ENCODE results near the gene MSANTD3. TPM values are rescaled to one million over a fixed set of nuclear protein-coding genes. Genes with fewer than 3 reads are reported as not detected.

Gene MSANTD3
- total and polyA plus RNA-seq, 2 of the 4 experiments (the other 2 are of a cell fraction): 45.5 to 55.9 TPM

DNA sequence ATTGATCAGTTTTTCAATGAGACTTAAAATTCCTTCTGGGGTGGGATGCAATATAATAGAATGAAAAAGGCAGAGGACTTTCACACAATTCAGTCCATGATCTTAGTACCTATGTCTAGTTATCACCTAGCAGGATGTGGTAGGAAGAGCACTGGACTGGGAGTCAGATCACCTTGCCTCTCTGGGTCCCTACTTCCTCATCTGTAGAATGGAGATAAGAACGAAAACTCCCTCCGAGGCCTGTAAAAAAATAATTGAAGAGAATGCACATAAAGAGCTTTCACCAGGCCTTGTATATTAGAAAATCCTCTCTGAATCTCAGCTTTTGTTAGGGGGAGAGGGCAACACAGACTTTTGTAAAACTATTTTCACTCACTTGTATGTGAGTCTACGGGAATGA, 45.3 kb downstream of the MSANTD3 start:
- H2AFZ ChIP-seq (replicated peaks; ENCODE audit: low read length, poor library complexity): no peak overlapping the region
- POLR2A ChIA-PET (ENCODE audit: unreplicated experiment): no interaction called here

More for the DNA sequence above, 45.3 kb downstream of the MSANTD3 start:
- H2BK5ac ChIP-seq (ENCODE audit: low read depth, low read length, poor library complexity, severe bottlenecking): no peak overlapping the region
- H2BK15ac ChIP-seq (ENCODE audit: low read depth, low read length): no peak overlapping the region
- H4K8ac ChIP-seq (ENCODE audit: low read depth in 2 of 2, low read length in 2 of 2): no peak overlapping the region
- H3K27ac ChIP-seq (ENCODE audit: insufficient read depth, low read length): no peak overlapping the region
- H3K4me3 ChIP-seq (ENCODE audit: insufficient read depth, low read depth, low read length): no peak overlapping the region
- no peak for ATAC-seq (ENCODE audit: low read depth)
- no TSS peak for BruUV-seq (replicated peaks)
- no peak for DNase-seq
- H2BK120ac ChIP-seq (ENCODE audit: low read depth, low read length): no peak overlapping the region
- H4K91ac ChIP-seq (ENCODE audit: insufficient read depth, low read depth, low read length): no peak overlapping the region
- no peaks in the 10 kb centered on the region for H3K9me3 ChIP-seq (ENCODE audit: control insufficient read depth, insufficient read depth, low read length)
- in situ Hi-C loops (cut with MboI; ENCODE audit: low sequenced_read_pairs) (no loop called here), intact Hi-C loops (cut with micrococcal nuclease) (loop anchor here (2.0 kb wide), 1 partner anchor 123 kb away; no protein-coding TSS in a partner anchor), dilution Hi-C loops (cut with HindIII; ENCODE audit: low sequenced_read_pairs, unreplicated experiment) (no loop called here)
- H4K5ac ChIP-seq (ENCODE audit: low read depth, low read length): no peak overlapping the region
- H3K23ac ChIP-seq (ENCODE audit: low read depth, low read length): no peak overlapping the region
- no peak overlapping the region for H3K18ac ChIP-seq (ENCODE audit: low read depth, low read length)
- H3K36me3 ChIP-seq (ENCODE audit: control insufficient read depth, insufficient read depth, low read length): no peaks in the 10 kb centered on the region
- H4K20me1 ChIP-seq (ENCODE audit: insufficient read depth, low read length): peaks cover 3% of the 10 kb centered on the region; the same call in 1 of the 2 replicates
- H2AK5ac ChIP-seq (ENCODE audit: low read depth, low read length): no peak overlapping the region
- H3K4ac ChIP-seq (ENCODE audit: low read depth, low read length): no peak overlapping the region
- TF ChIP-seq, protein P1, sequence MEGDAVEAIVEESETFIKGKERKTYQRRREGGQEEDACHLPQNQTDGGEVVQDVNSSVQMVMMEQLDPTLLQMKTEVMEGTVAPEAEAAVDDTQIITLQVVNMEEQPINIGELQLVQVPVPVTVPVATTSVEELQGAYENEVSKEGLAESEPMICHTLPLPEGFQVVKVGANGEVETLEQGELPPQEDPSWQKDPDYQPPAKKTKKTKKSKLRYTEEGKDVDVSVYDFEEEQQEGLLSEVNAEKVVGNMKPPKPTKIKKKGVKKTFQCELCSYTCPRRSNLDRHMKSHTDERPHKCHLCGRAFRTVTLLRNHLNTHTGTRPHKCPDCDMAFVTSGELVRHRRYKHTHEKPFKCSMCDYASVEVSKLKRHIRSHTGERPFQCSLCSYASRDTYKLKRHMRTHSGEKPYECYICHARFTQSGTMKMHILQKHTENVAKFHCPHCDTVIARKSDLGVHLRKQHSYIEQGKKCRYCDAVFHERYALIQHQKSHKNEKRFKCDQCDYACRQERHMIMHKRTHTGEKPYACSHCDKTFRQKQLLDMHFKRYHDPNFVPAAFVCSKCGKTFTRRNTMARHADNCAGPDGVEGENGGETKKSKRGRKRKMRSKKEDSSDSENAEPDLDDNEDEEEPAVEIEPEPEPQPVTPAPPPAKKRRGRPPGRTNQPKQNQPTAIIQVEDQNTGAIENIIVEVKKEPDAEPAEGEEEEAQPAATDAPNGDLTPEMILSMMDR (conservative IDR thresholded peaks at IDR 0.05; ENCODE audit: low read depth, low read length): no peak
- TF ChIP-seq BHLHE40 (IDR thresholded peaks at IDR 0.05; ENCODE audit: low read depth, low read length): no peak
- TF ChIP-seq RFX5 (IDR thresholded peaks at IDR 0.05; ENCODE audit: low read depth, low read length): no peak
- TF ChIP-seq MAZ (IDR thresholded peaks at IDR 0.05; ENCODE audit: borderline replicate concordance, low read depth, low read length): no peak
- TF ChIP-seq NFE2L2 (IDR thresholded peaks at IDR 0.05; ENCODE audit: low read depth, low read length): no peak
- TF ChIP-seq, protein P2, sequence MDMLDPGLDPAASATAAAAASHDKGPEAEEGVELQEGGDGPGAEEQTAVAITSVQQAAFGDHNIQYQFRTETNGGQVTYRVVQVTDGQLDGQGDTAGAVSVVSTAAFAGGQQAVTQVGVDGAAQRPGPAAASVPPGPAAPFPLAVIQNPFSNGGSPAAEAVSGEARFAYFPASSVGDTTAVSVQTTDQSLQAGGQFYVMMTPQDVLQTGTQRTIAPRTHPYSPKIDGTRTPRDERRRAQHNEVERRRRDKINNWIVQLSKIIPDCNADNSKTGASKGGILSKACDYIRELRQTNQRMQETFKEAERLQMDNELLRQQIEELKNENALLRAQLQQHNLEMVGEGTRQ (IDR thresholded peaks at IDR 0.05; ENCODE audit: low read depth, low read length): no peak
- TF ChIP-seq, protein P3, sequence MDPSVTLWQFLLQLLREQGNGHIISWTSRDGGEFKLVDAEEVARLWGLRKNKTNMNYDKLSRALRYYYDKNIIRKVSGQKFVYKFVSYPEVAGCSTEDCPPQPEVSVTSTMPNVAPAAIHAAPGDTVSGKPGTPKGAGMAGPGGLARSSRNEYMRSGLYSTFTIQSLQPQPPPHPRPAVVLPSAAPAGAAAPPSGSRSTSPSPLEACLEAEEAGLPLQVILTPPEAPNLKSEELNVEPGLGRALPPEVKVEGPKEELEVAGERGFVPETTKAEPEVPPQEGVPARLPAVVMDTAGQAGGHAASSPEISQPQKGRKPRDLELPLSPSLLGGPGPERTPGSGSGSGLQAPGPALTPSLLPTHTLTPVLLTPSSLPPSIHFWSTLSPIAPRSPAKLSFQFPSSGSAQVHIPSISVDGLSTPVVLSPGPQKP (IDR thresholded peaks at IDR 0.05; ENCODE audit: borderline replicate concordance, low read depth, low read length): no peak
- TF ChIP-seq FOS (IDR thresholded peaks at IDR 0.05; ENCODE audit: low read depth, low read length): no peak
- no peak for TF ChIP-seq CEBPB (IDR thresholded peaks at IDR 0.05; ENCODE audit: low read depth, low read length)
- TF ChIP-seq CHD1 (IDR thresholded peaks at IDR 0.05; ENCODE audit: low read depth, low read length): no peak
- TF ChIP-seq POLR2A (IDR thresholded peaks at IDR 0.05; ENCODE audit: low read depth, low read length): no peak
- no peak for TF ChIP-seq MXI1 (IDR thresholded peaks at IDR 0.05; ENCODE audit: borderline replicate concordance, low read depth, low read length)
- no peak for TF ChIP-seq RAD21 (IDR thresholded peaks at IDR 0.05; ENCODE audit: low read length)
- no peak overlapping the region for H3K14ac ChIP-seq (replicated peaks; ENCODE audit: low read depth, low read length)
- H2BK20ac ChIP-seq (ENCODE audit: low read depth, low read length): no peak overlapping the region
- WGBS, 2 experiments (ENCODE audit: extremely low coverage in 2 of 2, insufficient read length in 1 of 2): no CpG with 5 or more reads among the region's 3 CpGs
- H3K4me1 ChIP-seq (ENCODE audit: control insufficient read depth, insufficient read depth, low read length): no peaks in the 10 kb centered on the region
- peaks cover 19 to 25% of the 10 kb centered on the region in 2 experiments for H3K79me1 ChIP-seq (ENCODE audit: low read depth in 1 of 2, low read length in 2 of 2)
- H3K27me3 ChIP-seq (ENCODE audit: control insufficient read depth, insufficient read depth, low read length): no peaks in the 10 kb centered on the region
- CTCF ChIA-PET: no interaction called here
- H3K56ac ChIP-seq (ENCODE audit: extremely low read depth, insufficient read depth, low read length): no peak overlapping the region
- H3K4me2 ChIP-seq (ENCODE audit: low read depth, low read length): peak overlapping the region; percentile 84
- peaks cover 5% of the 10 kb centered on the region; the same call in 1 of the 2 replicates for H3K9me1 ChIP-seq (ENCODE audit: insufficient read depth, low read length)
- no peak overlapping the region for H3K9ac ChIP-seq (ENCODE audit: low read depth, low read length)
- no peak overlapping the region for H2AK9ac ChIP-seq (replicated peaks; ENCODE audit: low read depth, low read length, poor library complexity)
